OCI-LY3 (cell line): ENCODE results near the gene DIPK1C.
A peak's percentile ranks its signal among the peaks of the same experiment; 100 is the strongest.
"Not testable (repeated sequence)": the region's sequence is repeated elsewhere in the genome, so short reads cannot be mapped to it uniquely, and the experiment has no call there.

Experiments
- H2AFZ ChIP-seq: fragments of 200-600, 300-600 bp; shearing (Covaris generic); 2 replicates; pipeline ENCODE4 v1.6.0; 2014; ENCODE audit warnings: antibody characterized with exemption, low read depth, low read length
- H3K27ac ChIP-seq: fragments of 200-600, 300-600 bp; sonication (generic); 2 replicates; pipeline ENCODE4 v1.5.1; 2014; ENCODE audit warnings: mild to moderate bottlenecking, low read length, moderate library complexity, mixed read lengths
- H3K27me3 ChIP-seq: fragments of 200-600, 300-600 bp; sonication (generic); 2 replicates; pipeline ENCODE4 v1.6.1; 2014; ENCODE audit warnings: low read depth, low read length, mixed read lengths
- H3K36me3 ChIP-seq: fragments of 200-600, 300-600 bp; sonication (generic); replicated peaks from 2 replicates; pipeline ENCODE3; 2014; ENCODE audit warnings: low read depth, low read length, mixed read lengths
- H3K4me1 ChIP-seq: fragments of 300-600, 200-600 bp; sonication (generic); 2 replicates; pipeline ENCODE4 v1.6.1; 2014; ENCODE audit warnings: low read length, mixed read lengths
- H3K4me2 ChIP-seq: fragments of 200-600, 300-600 bp; sonication (generic); 2 replicates; pipeline ENCODE4 v1.6.1; 2014; ENCODE audit warnings: low read length, mixed read lengths
- H3K4me3 ChIP-seq: fragments of 300-600, 200-600 bp; sonication (generic); 2 replicates; pipeline ENCODE4 v1.5.1; 2014; ENCODE audit warnings: antibody characterized with exemption, mild to moderate bottlenecking, low read length, moderate library complexity
- H3K79me2 ChIP-seq: fragments of 300-600, 200-600 bp; shearing (Covaris generic); 2 replicates; pipeline ENCODE4 v1.6.1; 2014; ENCODE audit warnings: mild to moderate bottlenecking, low read length, mixed read lengths
- H3K9ac ChIP-seq: fragments of 300-600, 200-600 bp; shearing (Covaris generic); 2 replicates; pipeline ENCODE4 v1.6.0; 2014; ENCODE audit warnings: mild to moderate bottlenecking, low read length, moderate library complexity
- H3K9me3 ChIP-seq: fragments of 200-600, 300-600 bp; shearing (Covaris generic); 2 replicates; pipeline ENCODE4 v1.6.1; 2014; ENCODE audit warnings: low read length, mixed read lengths; ENCODE audit not compliant: insufficient read depth
- H4K20me1 ChIP-seq: fragments of 200-600, 300-600 bp; sonication (generic); 2 replicates; pipeline ENCODE4 v1.6.1; 2016; ENCODE audit warnings: low read length, mixed read lengths; ENCODE audit not compliant: insufficient read depth
- CTCF ChIP-seq: fragments of 200-600, 300-600 bp; sonication (generic); IDR thresholded peaks from 2 replicates; pipeline ENCODE4 v1.5.1; 2014; ENCODE audit warnings: antibody characterized with exemption, low read length, low read depth
- EZH2phosphoT487 ChIP-seq: fragments of 200-600 bp; shearing (Covaris generic); IDR thresholded peaks from 2 replicates; pipeline ENCODE4 v1.6.1; 2018; ENCODE audit warnings: antibody characterized with exemption, mixed run types, low read depth

The DIPK1C gene

DNA sequence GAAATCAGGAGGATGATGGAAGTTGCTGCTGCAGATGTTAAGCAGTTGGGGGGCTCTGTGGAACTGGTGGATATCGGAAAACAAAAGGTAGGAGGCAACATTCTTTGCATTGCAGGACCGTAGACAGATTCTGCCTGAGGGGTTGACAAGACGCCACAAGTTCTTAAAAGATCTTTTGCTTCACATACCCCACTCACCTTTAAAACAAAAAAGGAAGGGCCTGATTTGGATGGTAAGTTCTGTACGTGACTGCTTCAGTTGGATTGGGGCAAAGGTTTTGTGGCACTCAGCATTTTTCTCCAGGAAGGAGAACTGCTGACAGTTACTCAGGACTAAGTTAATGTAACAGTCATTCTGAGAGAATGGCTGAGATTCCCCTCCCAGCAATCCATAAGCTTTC, 44.3 kb upstream of the DIPK1C start:
- H3K4me2 ChIP-seq: peak overlapping the region; percentile 88
- H3K4me3 ChIP-seq: peak overlapping the region; percentile 84
- H3K27me3 ChIP-seq: no peaks in the 10 kb centered on the region
- no peak overlapping the region for H2AFZ ChIP-seq
- no peak for TF ChIP-seq EZH2phosphoT487
- TF ChIP-seq CTCF: no peak
- H3K27ac ChIP-seq: peak overlapping the region; percentile 75
- H3K36me3 ChIP-seq: peaks cover 45% of the 10 kb centered on the region
- no peaks in the 10 kb centered on the region for H3K9me3 ChIP-seq
- H3K9ac ChIP-seq: peak overlapping the region; percentile 77
- no peaks in the 10 kb centered on the region for H4K20me1 ChIP-seq
- peaks cover 62% of the 10 kb centered on the region for H3K79me2 ChIP-seq
- peaks cover 43% of the 10 kb centered on the region for H3K4me1 ChIP-seq

DNA sequence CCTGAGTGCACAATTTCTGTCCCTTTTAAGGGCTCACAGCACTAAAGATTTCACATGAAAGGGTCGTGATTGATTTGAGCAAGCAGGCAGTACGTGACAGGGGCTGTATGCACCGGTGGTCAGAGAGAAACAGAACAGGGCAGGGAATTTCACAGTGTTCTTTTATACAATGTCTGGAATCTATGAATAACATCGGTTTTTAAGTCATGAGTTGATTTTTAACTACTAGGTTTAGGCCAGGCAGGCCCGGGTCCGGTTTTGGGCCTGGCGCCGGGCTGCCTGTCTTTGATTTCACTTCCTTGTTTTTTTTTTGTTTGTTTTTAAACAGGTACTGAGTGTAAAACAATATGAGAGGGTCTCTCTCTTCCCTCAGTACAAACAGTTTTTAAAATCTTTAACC, 43.7 kb upstream of the DIPK1C start:
- not testable (repeated sequence) for H2AFZ ChIP-seq, H4K20me1 ChIP-seq, H3K27me3 ChIP-seq, H3K9me3 ChIP-seq
- H3K79me2 ChIP-seq: peaks cover 64% of the 10 kb centered on the region
- H3K4me2 ChIP-seq: peak overlapping the region; percentile 88
- peak overlapping the region; percentile 84 for H3K4me3 ChIP-seq
- peak overlapping the region; percentile 77 for H3K9ac ChIP-seq
- H3K4me1 ChIP-seq: peaks cover 43% of the 10 kb centered on the region
- H3K27ac ChIP-seq: peak overlapping the region; percentile 75
- peaks cover 43% of the 10 kb centered on the region for H3K36me3 ChIP-seq

GRCh38 chr18:74500372-74500771, 43.3 kb upstream of the DIPK1C start:
- no peak for TF ChIP-seq CTCF
- TF ChIP-seq EZH2phosphoT487: no peak
- H3K4me3 ChIP-seq: peak overlapping the region; percentile 84
- H3K36me3 ChIP-seq: peaks cover 39% of the 10 kb centered on the region
- H3K9me3 ChIP-seq: no peaks in the 10 kb centered on the region
- H3K79me2 ChIP-seq: peaks cover 64% of the 10 kb centered on the region
- H3K4me2 ChIP-seq: peak overlapping the region; percentile 88
- H3K4me1 ChIP-seq: peaks cover 43% of the 10 kb centered on the region
- H2AFZ ChIP-seq: no peak overlapping the region
- no peaks in the 10 kb centered on the region for H4K20me1 ChIP-seq
- H3K27me3 ChIP-seq: no peaks in the 10 kb centered on the region
- H3K27ac ChIP-seq: peak overlapping the region; percentile 75
- peak overlapping the region; percentile 77 for H3K9ac ChIP-seq

- H3K27me3 ChIP-seq: no peaks in the 10 kb centered on the region
- peak overlapping the region; percentile 48 for H2AFZ ChIP-seq
- peaks cover 43% of the 10 kb centered on the region for H3K4me1 ChIP-seq
- TF ChIP-seq EZH2phosphoT487 (no peak), CTCF (no peak)
- H4K20me1 ChIP-seq: no peaks in the 10 kb centered on the region
- H3K79me2 ChIP-seq: peaks cover 63% of the 10 kb centered on the region
- peak overlapping the region; percentile 77 for H3K9ac ChIP-seq
- no peaks in the 10 kb centered on the region for H3K9me3 ChIP-seq
- H3K27ac ChIP-seq: peak overlapping the region; percentile 75
- H3K4me3 ChIP-seq: peak overlapping the region; percentile 84
- peak overlapping the region; percentile 88 for H3K4me2 ChIP-seq
- peaks cover 37% of the 10 kb centered on the region for H3K36me3 ChIP-seq
These were observed 42.5 kb upstream of the DIPK1C start for GRCh38 chr18:74499633-74500032.
